ENCODE results near the gene NRSN2. TPM values are rescaled to one million over a fixed set of nuclear protein-coding genes. Genes with fewer than 3 reads are reported as not detected.

NRSN2 gene
- total and polyA plus RNA-seq, 2 of the 4 experiments (the other 2 are of a cell fraction) = 9.9 to 101 TPM

GRCh38 chr20:312866-313265, 34.0 kb upstream of the NRSN2 start:
- Histone ChIP-seq H2BK5ac (ENCODE audit: low read depth, low read length, poor library complexity, severe bottlenecking) (no peak overlapping the region), H3K23ac (ENCODE audit: low read depth, low read length) (no peak overlapping the region), H3K79me1 (ENCODE audit: low read depth in 1 of 2, low read length in 2 of 2) (peaks cover 0 to 4% of the 10 kb centered on the region in 2 experiments; a peak in 1 of 4 replicates), H3K14ac (replicated peaks; ENCODE audit: low read depth, low read length) (no peak overlapping the region), H4K5ac (ENCODE audit: low read depth, low read length) (no peak overlapping the region), H3K27ac (ENCODE audit: insufficient read depth, low read length) (no peak overlapping the region), H4K91ac (ENCODE audit: insufficient read depth, low read depth, low read length) (no peak overlapping the region), H3K36me3 (ENCODE audit: control insufficient read depth, insufficient read depth, low read length) (no peaks in the 10 kb centered on the region), H2BK15ac (ENCODE audit: low read depth, low read length) (no peak overlapping the region), H3K27me3 (ENCODE audit: control insufficient read depth, insufficient read depth, low read length) (no peaks in the 10 kb centered on the region), H3K4ac (ENCODE audit: low read depth, low read length) (no peak overlapping the region), H4K20me1 (ENCODE audit: insufficient read depth, low read length) (no peaks in the 10 kb centered on the region), H2BK20ac (ENCODE audit: low read depth, low read length) (no peak overlapping the region), H2AK5ac (ENCODE audit: low read depth, low read length) (no peak overlapping the region), H3K9me1 (ENCODE audit: insufficient read depth, low read length) (peaks cover 7% of the 10 kb centered on the region; the same call in 1 of the 2 replicates), H3K56ac (ENCODE audit: extremely low read depth, insufficient read depth, low read length) (no peak overlapping the region), H4K8ac (ENCODE audit: low read depth in 2 of 2, low read length in 2 of 2) (no peak overlapping the region), H3K4me2 (ENCODE audit: low read depth, low read length) (no peak overlapping the region), H2AK9ac (replicated peaks; ENCODE audit: low read depth, low read length, poor library complexity) (no peak overlapping the region), H3K9ac (ENCODE audit: low read depth, low read length) (no peak overlapping the region), H3K9me3 (ENCODE audit: control insufficient read depth, insufficient read depth, low read length) (no peaks in the 10 kb centered on the region), H3K18ac (ENCODE audit: low read depth, low read length) (no peak overlapping the region), H2BK120ac (ENCODE audit: low read depth, low read length) (no peak overlapping the region), H3K4me3 (ENCODE audit: insufficient read depth, low read depth, low read length) (no peak overlapping the region), H2AFZ (replicated peaks; ENCODE audit: low read length, poor library complexity) (no peak overlapping the region), H3K4me1 (ENCODE audit: control insufficient read depth, insufficient read depth, low read length) (peaks cover 17% of the 10 kb centered on the region)
- ATAC-seq (ENCODE audit: low read depth) (no peak), DNase-seq (no peak)
- BruUV-seq (replicated peaks) = no TSS peak
- no CpG with 5 or more reads among the region's 1 CpG for WGBS, 2 experiments (ENCODE audit: extremely low coverage in 2 of 2, insufficient read length in 1 of 2)
- in situ Hi-C loops (cut with MboI; ENCODE audit: low sequenced_read_pairs) (no loop called here), dilution Hi-C loops (cut with HindIII; ENCODE audit: low sequenced_read_pairs, unreplicated experiment) (no loop called here), intact Hi-C loops (cut with micrococcal nuclease) (no loop called here)
- ChIA-PET CTCF (no interaction called here), POLR2A (ENCODE audit: unreplicated experiment) (no interaction called here)
- TF ChIP-seq CHD1 (IDR thresholded peaks at IDR 0.05; ENCODE audit: low read depth, low read length) (no peak), RAD21 (IDR thresholded peaks at IDR 0.05; ENCODE audit: low read length) (no peak), MAZ (IDR thresholded peaks at IDR 0.05; ENCODE audit: borderline replicate concordance, low read depth, low read length) (no peak), POLR2A (IDR thresholded peaks at IDR 0.05; ENCODE audit: low read depth, low read length) (no peak), RCOR1 (IDR thresholded peaks at IDR 0.05; ENCODE audit: insufficient replicate concordance, low read length) (no peak), MAFK (IDR thresholded peaks at IDR 0.05; ENCODE audit: low read depth, low read length) (no peak), CEBPB (IDR thresholded peaks at IDR 0.05; ENCODE audit: low read depth, low read length) (no peak), FOS (IDR thresholded peaks at IDR 0.05; ENCODE audit: low read depth, low read length) (no peak), BHLHE40 (IDR thresholded peaks at IDR 0.05; ENCODE audit: low read depth, low read length) (no peak), SMC3 (IDR thresholded peaks at IDR 0.05; ENCODE audit: low read depth, low read length) (no peak), USF2 (IDR thresholded peaks at IDR 0.05; ENCODE audit: low read depth, low read length) (no peak), RFX5 (IDR thresholded peaks at IDR 0.05; ENCODE audit: low read depth, low read length) (no peak), NFE2L2 (IDR thresholded peaks at IDR 0.05; ENCODE audit: low read depth, low read length) (no peak), MXI1 (IDR thresholded peaks at IDR 0.05; ENCODE audit: borderline replicate concordance, low read depth, low read length) (no peak), ELK1 (IDR thresholded peaks at IDR 0.05; ENCODE audit: borderline replicate concordance, low read depth, low read length) (no peak), CTCF (conservative IDR thresholded peaks at IDR 0.05; ENCODE audit: low read depth, low read length) (no peak)

All from IMR-90 (cell line).